ENCODE measurements around the gene CDA.

CDA gene

DNA sequence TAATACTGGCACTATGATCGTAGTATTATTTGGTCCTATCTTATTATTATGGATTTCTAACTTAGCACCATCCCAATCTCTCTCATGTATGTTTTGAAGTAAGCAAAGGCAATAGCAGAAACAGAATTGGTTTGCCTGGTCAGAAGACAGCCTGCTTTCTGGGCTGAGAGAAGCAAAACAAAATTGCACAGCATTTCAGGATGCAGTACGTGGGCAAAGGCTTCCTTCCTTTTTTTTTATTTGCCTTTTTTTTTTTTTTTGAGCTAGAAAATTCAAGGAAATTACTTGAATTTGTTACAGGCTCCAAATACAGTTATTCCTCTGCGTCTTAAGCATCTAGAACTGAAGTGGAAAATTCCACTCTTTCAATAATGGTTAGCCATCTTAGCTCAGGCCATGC is 8.8 kb downstream of the CDA start:
- no peak for DNase-seq
- no peaks in the 10 kb centered on the region for H3K36me3 Mint-ChIP-seq (ENCODE audit: low read depth)
- H3K27me3 Mint-ChIP-seq (ENCODE audit: low read depth, poor library complexity) = peaks cover 5% of the 10 kb centered on the region
- no peak overlapping the region for H3K27ac Mint-ChIP-seq
- no peaks in the 10 kb centered on the region for H3K9me3 Mint-ChIP-seq
- H3K4me3 Mint-ChIP-seq = no peak overlapping the region
- TF ChIP-seq CTCF (IDR thresholded peaks at IDR 0.05) = no peak
- peaks cover 19% of the 10 kb centered on the region for H3K4me1 Mint-ChIP-seq

GRCh38 chr1:20600156-20600555 is 11.3 kb downstream of the CDA start:
- no peak for TF ChIP-seq CTCF (IDR thresholded peaks at IDR 0.05)
- Mint-ChIP-seq H3K4me1 (peaks cover 10% of the 10 kb centered on the region), H3K9me3 (no peaks in the 10 kb centered on the region), H3K4me3 (no peak overlapping the region), H3K27me3 (ENCODE audit: low read depth, poor library complexity) (no peaks in the 10 kb centered on the region), H3K27ac (no peak overlapping the region), H3K36me3 (ENCODE audit: low read depth) (no peaks in the 10 kb centered on the region)
- DNase-seq = no peak

DNA sequence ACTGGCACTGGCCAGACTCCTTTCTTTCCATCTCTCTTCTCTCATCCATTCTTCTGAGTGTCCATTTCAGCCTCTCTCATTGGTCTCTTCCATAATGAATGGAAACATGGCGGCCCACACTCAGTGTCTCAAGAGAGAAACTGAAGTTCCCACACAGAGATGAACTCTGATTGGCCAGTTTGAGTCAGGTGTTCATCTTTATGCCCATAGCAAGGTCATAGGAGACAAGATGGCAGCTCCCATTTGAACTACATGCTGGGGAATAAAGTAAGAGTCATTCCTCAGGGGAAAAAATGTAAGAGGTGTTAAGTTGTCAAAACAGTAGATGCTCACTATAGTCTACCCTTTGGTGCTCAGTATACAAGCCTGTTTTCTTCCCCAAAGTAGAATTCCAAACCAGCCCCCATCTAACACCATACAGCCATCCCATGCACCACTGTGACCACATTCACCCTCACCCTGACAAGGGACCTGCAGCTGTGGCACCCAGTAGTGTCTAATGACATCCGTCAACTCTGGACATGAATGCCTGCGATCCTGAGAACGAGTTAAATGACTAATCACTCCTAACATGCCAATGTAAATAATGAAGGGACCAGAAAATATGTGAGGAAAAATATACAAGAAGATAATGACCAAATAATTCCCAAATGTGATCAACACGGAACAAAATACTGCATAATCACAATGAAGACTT is 12.4 kb downstream of the CDA start:
- TF ChIP-seq CTCF (IDR thresholded peaks at IDR 0.05) = no peak
- H3K36me3 Mint-ChIP-seq (ENCODE audit: low read depth) = no peaks in the 10 kb centered on the region
- H3K4me1 Mint-ChIP-seq = no peaks in the 10 kb centered on the region
- no peak for DNase-seq
- peaks cover under 1% of the 10 kb centered on the region for H3K27me3 Mint-ChIP-seq (ENCODE audit: low read depth, poor library complexity)
- H3K27ac Mint-ChIP-seq = no peak overlapping the region
- no peaks in the 10 kb centered on the region for H3K9me3 Mint-ChIP-seq
- no peak overlapping the region for H3K4me3 Mint-ChIP-seq

- Mint-ChIP-seq H3K9me3 (no peaks in the 10 kb centered on the region), H3K27ac (no peak overlapping the region)
Measured at GRCh38 chr1:20602851-20603450, 14.1 kb downstream of the CDA start.

GRCh38 chr1:20603504-20604464 is 14.9 kb downstream of the CDA start:
- H3K9me3 Mint-ChIP-seq = no peaks in the 10 kb centered on the region
- DNase-seq = no peak
- no peak for TF ChIP-seq CTCF (IDR thresholded peaks at IDR 0.05)

More at GRCh38 chr1:20602851-20603450, 14.1 kb downstream of the CDA start:
- Mint-ChIP-seq H3K4me1 (no peaks in the 10 kb centered on the region), H3K4me3 (no peak overlapping the region), H3K27me3 (ENCODE audit: low read depth, poor library complexity) (peaks cover 3% of the 10 kb centered on the region), H3K36me3 (ENCODE audit: low read depth) (no peaks in the 10 kb centered on the region)
- DNase-seq = no peak
- no peak for TF ChIP-seq CTCF (IDR thresholded peaks at IDR 0.05)

More at GRCh38 chr1:20603504-20604464, 14.9 kb downstream of the CDA start:
- H3K4me3 Mint-ChIP-seq = no peak overlapping the region
- H3K36me3 Mint-ChIP-seq (ENCODE audit: low read depth) = no peaks in the 10 kb centered on the region
- H3K4me1 Mint-ChIP-seq = no peaks in the 10 kb centered on the region
- no peak overlapping the region for H3K27ac Mint-ChIP-seq
- H3K27me3 Mint-ChIP-seq (ENCODE audit: low read depth, poor library complexity) = peaks cover 3% of the 10 kb centered on the region
